K562 (cell line): ENCODE results near the gene ETS2.

Experiments used
- BHLHE40 ChIP-seq: IDR thresholded peaks from 2 replicates; pipeline ENCODE4 v1.6.1; 2011; ENCODE audit warnings: low read length, improper control_type of control experiment
- TF ChIP-seq, protein P1 (sequence below), 3 experiments: IDR thresholded peaks in 2 of 3; conservative IDR thresholded peaks in 1 of 3; 2 replicates each; pipeline ENCODE4 v1.5.1; 2011 to 2012; ENCODE audit warnings: low read length in 3 of 3, mild to moderate bottlenecking in 3 of 3, control low read depth in 2 of 3, improper control_type of control experiment in 1 of 3, inconsistent platforms in 1 of 3, low read depth in 1 of 3, mixed read lengths in 1 of 3, moderate library complexity in 1 of 3; ENCODE audit not compliant: insufficient read depth in 2 of 3

DNA sequence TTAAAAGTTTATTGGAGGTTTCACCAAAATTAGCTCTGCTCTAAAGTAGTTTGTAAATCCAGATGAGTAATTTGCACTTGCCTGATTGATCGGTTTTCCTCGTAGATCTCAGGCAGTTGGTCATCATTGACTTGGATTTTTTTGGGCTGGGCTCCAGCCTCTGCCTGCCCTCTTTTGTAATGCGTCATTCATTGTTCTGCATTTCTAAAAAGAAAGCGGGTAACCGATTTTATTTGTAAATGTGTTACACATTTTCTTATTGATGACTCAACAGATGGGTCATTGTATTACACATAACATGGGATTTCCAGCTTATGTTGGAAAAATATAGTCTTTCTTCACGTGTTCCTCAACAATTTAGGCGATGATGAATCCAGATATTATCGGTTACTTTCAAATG is 5.5 kb downstream of the ETS2 start:
- TF ChIP-seq BHLHE40 = no peak
- TF ChIP-seq, protein P1, sequence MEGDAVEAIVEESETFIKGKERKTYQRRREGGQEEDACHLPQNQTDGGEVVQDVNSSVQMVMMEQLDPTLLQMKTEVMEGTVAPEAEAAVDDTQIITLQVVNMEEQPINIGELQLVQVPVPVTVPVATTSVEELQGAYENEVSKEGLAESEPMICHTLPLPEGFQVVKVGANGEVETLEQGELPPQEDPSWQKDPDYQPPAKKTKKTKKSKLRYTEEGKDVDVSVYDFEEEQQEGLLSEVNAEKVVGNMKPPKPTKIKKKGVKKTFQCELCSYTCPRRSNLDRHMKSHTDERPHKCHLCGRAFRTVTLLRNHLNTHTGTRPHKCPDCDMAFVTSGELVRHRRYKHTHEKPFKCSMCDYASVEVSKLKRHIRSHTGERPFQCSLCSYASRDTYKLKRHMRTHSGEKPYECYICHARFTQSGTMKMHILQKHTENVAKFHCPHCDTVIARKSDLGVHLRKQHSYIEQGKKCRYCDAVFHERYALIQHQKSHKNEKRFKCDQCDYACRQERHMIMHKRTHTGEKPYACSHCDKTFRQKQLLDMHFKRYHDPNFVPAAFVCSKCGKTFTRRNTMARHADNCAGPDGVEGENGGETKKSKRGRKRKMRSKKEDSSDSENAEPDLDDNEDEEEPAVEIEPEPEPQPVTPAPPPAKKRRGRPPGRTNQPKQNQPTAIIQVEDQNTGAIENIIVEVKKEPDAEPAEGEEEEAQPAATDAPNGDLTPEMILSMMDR (IDR thresholded peaks at IDR 0.05 in 2 of 3, conservative IDR thresholded peaks at IDR 0.05 in 1 of 3; ENCODE audit: insufficient read depth in 2 of 3, low read depth in 1 of 3, low read length in 3 of 3) = no peak
